Endothelial cell of umbilical vein (primary cell): ENCODE measurements around the gene ATF5. TPM values are rescaled to one million over a fixed set of nuclear protein-coding genes. Genes with fewer than 3 reads are reported as not detected.

Experiments
- BruUV-seq: library from RNA; stranded (reverse); fragments of 400-500 nt; replicated peaks from 2 replicates; lab custom pipeline; 2021; lab: Mats Ljungman, UMichigan
- CTCF ChIA-PET: fragments of 300-600, 350-600 bp; sonication (Branson Sonifier 250); formaldehyde crosslinking; loops from one replicate; lab custom pipeline; 2021; ENCODE audit warnings: antibody characterized with exemption, inconsistent platforms; lab: Charles Lee
- POLR2A ChIA-PET: fragments of 300-600, 350-600 bp; sonication (Branson Sonifier 250); formaldehyde crosslinking; loops from one replicate; lab custom pipeline; 2021; ENCODE audit warnings: antibody characterized with exemption, inconsistent platforms; lab: Charles Lee
- DNase-seq: peaks from one replicate; pipeline ENCODE4 v3.0.0-alpha.2; 2011; ENCODE audit warnings: low read depth, low spot score
- FAIRE-seq: peaks from 2 replicates; lab custom pipeline; 2011; peaks lifted over from hg19 to GRCh38; lab: Jason Lieb, UNC
- H2AFZ ChIP-seq: 2 replicates; pipeline ENCODE4 v1.6.0; 2012; ENCODE audit warnings: low read depth, low read length, control low read depth, inconsistent platforms
- H3K27ac ChIP-seq: 2 replicates; pipeline ENCODE4 v1.5.1; 2011; ENCODE audit warnings: low read depth, mild to moderate bottlenecking, control low read depth, low read length, moderate library complexity; ENCODE audit not compliant: insufficient read depth
- H3K27me3 ChIP-seq, 2 experiments: 2 replicates each; pipeline versions ENCODE4 v1.6.0 to v1.6.1; 2011; ENCODE audit warnings: low read length in 2 of 2, mixed read lengths in 1 of 2; ENCODE audit not compliant: control insufficient read depth in 2 of 2, insufficient read depth in 2 of 2
- H3K36me3 ChIP-seq, 2 experiments: 2 replicates in 1 of 2; 3 replicates in 1 of 2; pipeline ENCODE4 v1.5.1; 2011; ENCODE audit warnings: low read length in 2 of 2, mild to moderate bottlenecking in 1 of 2, moderate library complexity in 1 of 2; ENCODE audit not compliant: control insufficient read depth in 2 of 2, insufficient read depth in 2 of 2; ENCODE audit errors: extremely low read depth in 1 of 2
- H3K4me1 ChIP-seq: 3 replicates; pipeline ENCODE4 v1.5.1; 2011; ENCODE audit warnings: mild to moderate bottlenecking, low read length; ENCODE audit not compliant: control insufficient read depth, insufficient read depth; ENCODE audit errors: extremely low read depth
- H3K4me2 ChIP-seq: 2 replicates; pipeline ENCODE4 v1.6.1; 2011; ENCODE audit warnings: low read length, control low read depth, mixed read lengths; ENCODE audit not compliant: insufficient read depth
- H3K4me3 ChIP-seq, 3 experiments: fragments of 200-600 bp in 1 of 3; sonication (generic), shearing (Covaris generic) in 1 of 3; replicated peaks in 1 of 3; 2 replicates each; pipeline ENCODE4 v1.5.1; 2011 to 2016; ENCODE audit warnings: control low read depth in 3 of 3, low read length in 3 of 3, mild to moderate bottlenecking in 2 of 3, inconsistent platforms in 1 of 3, low read depth in 1 of 3, moderate library complexity in 1 of 3; ENCODE audit not compliant: insufficient read depth in 1 of 3
- H3K79me2 ChIP-seq: 2 replicates; pipeline ENCODE4 v1.6.0; 2012; ENCODE audit warnings: low read length, inconsistent platforms; ENCODE audit not compliant: control insufficient read depth, insufficient read depth
- H3K9ac ChIP-seq: replicated peaks from 2 replicates; pipeline ENCODE3; 2011; ENCODE audit warnings: low read length, control low read depth; ENCODE audit not compliant: insufficient read depth; ENCODE audit errors: extremely low read depth
- H3K9me1 ChIP-seq: replicated peaks from 3 replicates; pipeline ENCODE4 v1.6.0; 2011; ENCODE audit warnings: mild to moderate bottlenecking, low read length; ENCODE audit not compliant: control insufficient read depth, insufficient read depth; ENCODE audit errors: extremely low read depth
- H3K9me3 ChIP-seq: replicated peaks from 2 replicates; pipeline ENCODE4 v1.5.1; 2012; ENCODE audit warnings: low read length, inconsistent platforms; ENCODE audit not compliant: control insufficient read depth, insufficient read depth
- H4K20me1 ChIP-seq: replicated peaks from 2 replicates; pipeline ENCODE3; 2011; ENCODE audit warnings: mild to moderate bottlenecking, low read length; ENCODE audit not compliant: control insufficient read depth, insufficient read depth; ENCODE audit errors: extremely low read depth
- FOS ChIP-seq: IDR thresholded peaks from 2 replicates; pipeline ENCODE4 v1.6.1; 2011; ENCODE audit warnings: mild to moderate bottlenecking, low read length, moderate library complexity, borderline replicate concordance; ENCODE audit not compliant: insufficient read depth
- GATA2 ChIP-seq: IDR thresholded peaks from 2 replicates; pipeline ENCODE4 v1.7.0; 2011; ENCODE audit warnings: low read depth, mild to moderate bottlenecking, moderate library complexity, mixed read lengths, low read length; ENCODE audit not compliant: insufficient read length, insufficient read depth
- JUN ChIP-seq: IDR thresholded peaks from 2 replicates; pipeline ENCODE4 v1.6.1; 2011; ENCODE audit warnings: borderline replicate concordance, low read depth; ENCODE audit not compliant: insufficient read length, insufficient read depth
- MYC ChIP-seq: IDR thresholded peaks from one replicate; pipeline ENCODE4 v1.6.1; 2011; ENCODE audit warnings: mild to moderate bottlenecking, low read depth, low read length
- POLR2AphosphoS5 ChIP-seq: IDR thresholded peaks from 2 replicates; pipeline ENCODE4 v1.6.1; 2012; ENCODE audit warnings: low read depth, mild to moderate bottlenecking, control low read depth, low read length, moderate library complexity; ENCODE audit not compliant: insufficient read depth
- dilution Hi-C: fragments of 300-500 bp; cut with MboI; formaldehyde crosslinking; loops from one replicate; pipeline ENCODE4 v1.15.0; 2019; ENCODE audit warnings: low sequenced_read_pairs; ENCODE audit not compliant: extremely low pct_ligation_motif_present
- intact Hi-C: fragments of 100-400 bp; cut with micrococcal nuclease; formaldehyde crosslinking; loops from one replicate; pipeline ENCODE4 v1.10.0; 2022
- polyA plus RNA-seq, 4 experiments: library from polyadenylated mRNA; depleted of rRNA in 3 of 4; stranded (reverse) in 3 of 4; unstranded in 1 of 4; fragments of >200 nt; gene quantifications; 2 replicates each; pipeline versions ENCODE4 v1.2.1 to v1.2.3, GENCODE V29; 2011 to 2012; ENCODE audit warnings: missing spikeins in 1 of 4
- total RNA-seq: library from RNA; stranded (reverse); gene quantifications from 2 replicates; pipeline ENCODE4 v1.2.3, GENCODE V29; 2021

ATF5 gene
- total and polyA plus RNA-seq, 2 donors (not counting 3 experiments of a cell fraction or from before 2014, with no cell fraction given): 23.2 to 46.0 TPM

GRCh38 chr19:49921871-49922795, 6.9 kb upstream of the ATF5 start:
- FAIRE-seq (no peak), DNase-seq (no peak)
- BruUV-seq: no TSS peak
- TF ChIP-seq GATA2: no peak
- no peak for TF ChIP-seq MYC
- TF ChIP-seq JUN: no peak
- TF ChIP-seq FOS: no peak
- no peak for TF ChIP-seq POLR2AphosphoS5
- Histone ChIP-seq H3K4me3 (no peak overlapping the region), H2AFZ (no peak overlapping the region), H3K4me1 (peaks cover under 1% of the 10 kb centered on the region), H3K36me3 (peaks cover 3 to 25% of the 10 kb centered on the region in 2 experiments), H3K9me1 (no peaks in the 10 kb centered on the region), H3K27ac (no peak overlapping the region), H3K27me3 (no peaks in the 10 kb centered on the region), H3K9ac (no peak overlapping the region), H4K20me1 (no peaks in the 10 kb centered on the region), H3K4me2 (no peak overlapping the region), H3K9me3 (no peaks in the 10 kb centered on the region), H3K79me2 (peaks cover 85% of the 10 kb centered on the region)
- POLR2A ChIA-PET: no interaction called here
- dilution Hi-C loops (no loop called here), intact Hi-C loops (no loop called here)
- CTCF ChIA-PET: interaction anchor here (1.3 kb wide), 1 partner anchor 27 kb away, joined by 3 read pairs; no protein-coding TSS in a partner anchor
